K562 (cell line): Measurements from ENCODE around the gene HPD. TPM values are rescaled to one million over a fixed set of nuclear protein-coding genes. Genes with fewer than 3 reads are reported as not detected.

ENCODE experiments used
- ATF4 ChIP-seq: fragments of 450-650 bp; formaldehyde crosslinking; IDR thresholded peaks from 2 replicates; pipeline ENCODE4 v1.4.0; 2022; ENCODE audit warnings: mild to moderate bottlenecking, moderate library complexity
- E2F8 ChIP-seq: fragments of 450-650 bp; IDR thresholded peaks from 2 replicates; pipeline ENCODE4 v1.7.1; 2018; ENCODE audit warnings: mild to moderate bottlenecking, low read depth; ENCODE audit not compliant: partially characterized antibody
- IRF9 ChIP-seq: fragments of 450-650 bp; IDR thresholded peaks from 2 replicates; pipeline ENCODE4 v1.6.1; 2016; ENCODE audit warnings: missing biosample characterization, missing genetic modification characterization
- MBD2 ChIP-seq: sonication (generic); IDR thresholded peaks from 2 replicates; pipeline ENCODE4 v1.6.1; 2016; ENCODE audit warnings: low read depth, borderline replicate concordance
- MCM7 ChIP-seq, 2 experiments: fragments of 450-650 bp; IDR thresholded peaks; 2 replicates each; pipeline ENCODE4 v1.6.1; 2016 to 2018
- SMARCA4 ChIP-seq: fragments of 450-650 bp; IDR thresholded peaks from 2 replicates; pipeline ENCODE4 v1.6.1; 2016
- SMARCA5 ChIP-seq: fragments of 450-650 bp; IDR thresholded peaks from 2 replicates; pipeline ENCODE4 v1.6.1; 2016
- SRSF3 ChIP-seq: fragments of 200-400 bp; formaldehyde crosslinking; IDR thresholded peaks from 2 replicates; pipeline ENCODE4 v1.6.1; 2016; ENCODE audit warnings: mild to moderate bottlenecking, low read length, moderate library complexity; ENCODE audit not compliant: insufficient read depth
- TEAD1 ChIP-seq, 2 experiments: fragments of 450-650 bp in 1 of 2; sonication (generic) in 1 of 2; formaldehyde crosslinking; IDR thresholded peaks; 2 replicates each; pipeline versions ENCODE4 v1.4.0 to v1.8.0; 2020 to 2022; ENCODE audit warnings: mild to moderate bottlenecking in 2 of 2, missing genetic modification reagents in 1 of 2
- TFE3 ChIP-seq: fragments of 450-650 bp; formaldehyde crosslinking; IDR thresholded peaks from 2 replicates; pipeline ENCODE4 v1.4.0; 2020; ENCODE audit warnings: mild to moderate bottlenecking, mixed read lengths
- TSHZ1 ChIP-seq: fragments of 250-450 bp; sonication (Bioruptor Pico); IDR thresholded peaks from 2 replicates; pipeline ENCODE4 v1.4.0; 2020; ENCODE audit warnings: mild to moderate bottlenecking, moderate library complexity
- ZBTB12 ChIP-seq: fragments of 250-450 bp; sonication (Bioruptor Pico); IDR thresholded peaks from 2 replicates; pipeline ENCODE4 v1.4.0; 2020
- ZBTB7A ChIP-seq: IDR thresholded peaks from 2 replicates; pipeline ENCODE4 v1.6.1; 2011; ENCODE audit warnings: low read depth, mild to moderate bottlenecking, low read length, moderate library complexity, borderline replicate concordance; ENCODE audit not compliant: control insufficient read depth
- ZNF165 ChIP-seq: fragments of 250-450 bp; sonication (Bioruptor Pico); IDR thresholded peaks from 2 replicates; pipeline ENCODE4 v1.4.0; 2020; ENCODE audit warnings: borderline replicate concordance
- ZNF589 ChIP-seq: fragments of 200-800 bp; sonication (Bioruptor generic); IDR thresholded peaks from 2 replicates; pipeline ENCODE4 v1.6.1; 2016; ENCODE audit warnings: low read depth, missing genetic modification characterization, missing compliant biosample characterization
- polyA plus RNA-seq, 8 experiments: library from polyadenylated mRNA; depleted of rRNA in 4 of 8; stranded (reverse) in 5 of 8; unstranded in 3 of 8; fragments of >200 nt; fragmentation: Nextera tagmentation in 2 of 8; fragmentation: Illumina TruSeq in 1 of 8; extraction: Ambion mirVana in 2 of 8; extraction: Trizol in 1 of 8; gene quantifications; 2 replicates each; pipeline versions ENCODE4 v1.2.1 to v1.2.3, GENCODE V29; 2011 to 2014; ENCODE audit warnings: inconsistent platforms in 1 of 8, missing spikeins in 1 of 8
- total RNA-seq, 7 experiments: library from RNA; depleted of rRNA in 6 of 7; stranded (reverse); fragments of >200 nt in 6 of 7; fragmentation: Illumina TruSeq in 2 of 7; extraction: Trizol in 2 of 7; gene quantifications; 2 replicates each; pipeline versions ENCODE4 v1.2.1 to v1.2.3, GENCODE V29; 2011 to 2021; ENCODE audit warnings: low replicate concordance in 1 of 7

Gene HPD
- total and polyA plus RNA-seq, 9 of the 15 experiments (the other 6 are each of a cell fraction or from before 2014, with no cell fraction given) = 0.06 to 0.29 (median 0.07) TPM; not detected in 4

- TF ChIP-seq E2F8 (no peak), SRSF3 (no peak), ATF4 (CRISPR knock-in tag) (no peak), IRF9 (tag) (no peak), SMARCA5 (no peak), ZBTB12 (CRISPR knock-in tag) (0 out of 2 replicates have a peak, but pooled peaks have one; percentile 4), TSHZ1 (CRISPR knock-in tag) (no peak), ZNF165 (CRISPR knock-in tag) (no peak), TEAD1 (CRISPR knock-in tag; IDR thresholded peaks at IDR 0.05) (peak in 1 of 2 experiments; percentile 74; a peak in 2 of 4 replicates), MBD2 (peak; percentile 82), SMARCA4 (no peak; the same call in 1 of the 2 replicates), ZBTB7A (peak; percentile 97), ZNF589 (CRISPR knock-in tag) (no peak; the same call in 1 of the 2 replicates), MCM7 (IDR thresholded peaks at IDR 0.05) (no peak), TFE3 (CRISPR knock-in tag) (no peak)
These were observed 55.6 kb downstream of the HPD start (continued) for GRCh38 chr12:121802843-121803698.
